Measurements from ENCODE around the gene ZC3H12A.
A peak's percentile ranks its signal among the peaks of the same experiment; 100 is the strongest.

ZC3H12A gene

GRCh38 chr1:37474046-37474696 lies at the start of gene ZC3H12A:
Gene ZC3H12A (plus strand): TSS chr1:37474580. CDS start chr1:37475497, 917 bp downstream.
- DNase-seq = peak; percentile 76 to 91 (median 88)

DNA sequence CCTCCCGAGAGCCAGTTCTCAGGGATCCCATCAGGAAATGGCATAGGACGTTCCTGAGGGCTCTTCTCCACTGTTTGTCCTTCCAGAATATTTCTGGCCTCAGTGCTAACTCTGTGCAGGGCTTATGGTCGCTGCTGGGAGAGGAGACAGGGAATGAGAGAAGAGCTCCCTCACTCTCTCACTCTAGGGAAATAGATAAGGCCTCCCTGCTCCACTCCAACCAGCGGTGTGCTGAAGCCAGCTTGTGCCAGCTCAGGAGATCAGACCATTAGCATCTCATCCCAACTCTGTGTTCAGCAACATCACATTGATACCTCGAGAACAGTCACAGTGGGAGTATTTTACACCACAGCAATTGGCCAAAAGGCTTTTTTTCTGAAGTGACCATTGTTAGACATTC lies 49.2 kb upstream of the ZC3H12A start:
- no peak for DNase-seq

DNA sequence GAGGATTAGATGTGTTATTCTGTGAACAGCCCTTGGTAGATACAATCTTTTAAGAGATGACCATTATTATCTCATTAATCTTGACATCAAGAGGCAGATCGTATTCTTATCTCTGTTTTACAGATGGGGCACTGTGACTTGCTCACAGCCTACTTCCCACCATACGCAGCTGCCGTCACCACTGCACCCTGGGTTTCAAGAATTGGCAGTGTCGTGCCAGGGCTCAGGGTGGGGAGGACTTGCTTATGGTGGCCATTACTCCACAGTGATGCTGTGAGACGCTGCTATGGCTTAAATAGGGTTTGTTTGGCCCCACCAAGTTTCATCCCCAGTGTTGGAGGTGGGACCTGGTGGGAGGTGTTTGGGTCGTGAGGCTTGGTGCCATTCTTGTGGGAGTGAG lies 45.4 kb upstream of the ZC3H12A start:
- DNase-seq = no peak

- no peak for DNase-seq
Measured at GRCh38 chr1:37430103-37430985, 44.0 kb upstream of the ZC3H12A start.

DNA sequence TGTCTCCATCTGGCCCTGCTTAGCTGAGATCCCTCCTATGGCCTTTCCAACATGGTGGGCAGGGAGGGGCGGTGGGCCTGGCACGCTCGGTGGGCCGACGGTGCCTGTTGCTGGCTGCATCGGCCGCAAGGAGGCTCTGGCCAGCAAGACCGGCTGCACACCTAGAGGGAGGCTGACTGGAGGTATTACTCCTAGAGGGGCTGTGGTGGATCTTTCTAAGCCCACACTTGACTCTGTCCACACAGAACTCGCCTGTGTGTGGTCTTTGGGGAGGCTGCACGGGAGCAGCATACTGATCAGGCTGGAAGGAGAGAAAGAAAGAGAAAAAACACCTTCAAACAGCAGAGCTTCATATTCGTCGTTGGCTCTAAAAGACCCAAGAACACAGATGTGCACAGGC lies 41.7 kb upstream of the ZC3H12A start:
- DNase-seq = no peak

DNA sequence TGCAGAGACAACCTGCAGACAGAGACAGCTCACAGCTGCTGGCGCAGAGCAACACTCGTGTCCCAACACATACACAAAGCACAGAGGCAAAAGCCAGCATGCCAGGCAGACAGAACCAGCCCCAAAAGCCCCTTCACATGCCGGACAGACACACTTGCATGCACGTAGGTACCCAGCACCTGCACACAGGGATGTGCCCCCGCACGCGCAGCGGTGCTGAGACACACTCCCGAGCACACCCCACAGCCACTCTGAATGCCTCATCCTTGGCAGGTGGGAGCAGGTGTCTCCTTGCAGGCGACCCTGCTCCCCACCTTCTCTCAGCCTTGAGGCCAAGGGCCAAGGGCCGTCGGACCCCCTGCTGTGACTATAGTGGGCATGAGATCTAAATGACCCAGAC lies 41.2 kb upstream of the ZC3H12A start:
- DNase-seq = no peak

GRCh38 chr1:37434292-37435225 lies 39.8 kb upstream of the ZC3H12A start:
- peak in 5 of 6 experiments; percentile 37 to 62 (median 45) for DNase-seq

DNA sequence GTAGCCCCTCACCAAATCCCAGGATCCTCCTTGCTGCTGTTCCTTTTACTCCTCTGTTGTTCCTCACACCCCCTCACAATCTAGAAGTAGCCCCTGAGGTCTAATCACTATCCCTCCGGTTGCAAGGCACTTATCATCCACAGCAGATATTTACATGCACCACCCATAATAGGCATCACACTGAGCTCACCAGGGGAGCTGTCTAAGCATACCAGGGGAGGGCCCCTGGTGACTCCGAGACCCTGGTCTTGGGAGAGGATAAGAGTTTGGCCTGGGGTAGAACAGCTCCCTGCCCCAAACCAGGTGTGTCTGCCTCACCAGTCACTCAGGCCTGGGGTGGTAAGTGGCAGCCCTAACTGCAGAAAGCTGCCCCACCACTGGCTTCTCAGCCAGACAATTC lies 37.3 kb upstream of the ZC3H12A start:
- DNase-seq = no peak

DNA sequence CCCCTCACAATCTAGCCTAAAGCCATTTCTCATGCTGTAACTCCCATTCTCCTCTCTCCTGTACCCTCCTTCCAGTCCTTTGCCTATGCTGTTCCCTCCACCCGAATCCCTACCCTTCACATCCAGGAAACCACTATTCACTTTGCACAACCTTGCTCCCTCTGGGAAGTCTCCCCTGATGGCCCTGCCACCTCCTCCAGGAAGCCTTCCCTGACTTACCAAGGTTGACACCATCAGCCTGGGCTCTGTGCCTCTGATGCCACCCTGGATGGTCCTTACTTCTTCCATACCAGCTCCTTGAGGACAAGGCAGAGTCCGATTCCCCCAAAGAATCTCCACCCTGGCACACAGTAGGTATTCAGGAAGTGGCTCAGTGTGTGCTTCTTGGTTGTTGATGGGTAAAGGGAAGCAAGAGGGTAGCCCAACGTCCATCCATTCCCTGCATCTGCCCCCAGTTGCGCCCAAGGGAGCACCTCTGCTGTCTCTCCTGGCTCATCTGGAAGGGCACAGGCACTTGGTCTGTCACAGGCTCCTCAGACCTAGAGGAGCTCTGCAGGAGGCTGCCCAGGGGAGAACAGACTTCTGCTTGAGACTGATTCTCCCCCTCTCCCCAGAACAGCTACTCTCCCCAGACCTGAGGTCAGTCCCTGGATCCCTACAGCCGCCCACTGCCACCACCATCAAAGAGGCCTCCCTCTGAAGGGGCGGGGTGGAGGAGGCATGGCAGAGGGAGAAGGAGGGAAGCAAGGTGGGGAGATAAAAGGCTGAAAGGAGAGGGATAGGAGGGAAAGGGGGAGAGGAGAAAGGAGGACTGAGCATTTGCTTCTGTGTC lies 36.1 kb upstream of the ZC3H12A start:
- DNase-seq = no peak

DNA sequence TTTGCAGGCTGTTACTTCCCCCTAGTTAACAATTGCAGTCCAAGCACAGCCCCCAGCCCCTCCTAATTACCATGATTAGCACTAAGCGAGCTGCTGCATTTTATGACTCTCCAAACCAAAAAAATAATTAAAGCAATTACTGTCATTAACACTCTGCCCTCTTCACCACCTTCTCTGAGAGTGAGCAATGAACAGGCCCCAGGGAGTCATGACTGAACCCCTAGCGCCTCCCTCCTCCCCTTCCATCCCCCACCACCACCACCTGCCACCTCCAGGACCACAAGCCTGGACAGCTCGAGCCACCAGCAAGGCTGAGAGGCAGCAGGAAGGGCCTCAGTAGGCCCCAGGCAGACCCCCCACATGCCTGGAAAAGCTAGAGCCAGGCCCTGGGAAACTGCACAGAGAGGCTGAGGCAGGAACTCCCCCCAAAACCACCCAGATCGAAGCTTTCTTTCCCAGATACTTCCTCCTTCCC lies 35.5 kb upstream of the ZC3H12A start:
- DNase-seq = no peak

- no peak for DNase-seq
Measured at GRCh38 chr1:37439349-37439995, 34.9 kb upstream of the ZC3H12A start.

DNA sequence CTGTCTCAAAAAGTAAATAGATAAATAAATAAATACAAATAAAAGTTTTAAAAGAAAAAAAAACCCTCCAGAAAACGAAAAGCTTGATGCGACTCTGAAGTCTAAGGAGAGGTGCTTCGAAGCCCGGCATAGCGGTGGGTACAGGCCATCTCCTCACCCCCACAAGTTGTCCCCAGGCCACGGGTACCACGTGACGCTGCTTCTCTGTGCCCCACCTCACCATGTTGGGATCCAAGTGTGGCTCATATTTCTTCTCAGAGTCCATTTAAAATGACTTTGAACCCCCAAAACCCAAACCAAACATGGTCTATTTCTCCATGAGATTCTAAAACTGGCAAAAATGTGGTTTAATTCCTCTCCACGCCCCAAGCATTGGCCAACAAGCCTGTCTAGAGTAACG lies 32.9 kb upstream of the ZC3H12A start:
- DNase-seq = no peak

- no peak for DNase-seq
Measured at GRCh38 chr1:37442139-37442538, 32.2 kb upstream of the ZC3H12A start.

- no peak for DNase-seq
Measured at GRCh38 chr1:37442644-37443043, 31.7 kb upstream of the ZC3H12A start.

GRCh38 chr1:37446874-37447273 lies 27.5 kb upstream of the ZC3H12A start:
- no peak for DNase-seq

- DNase-seq = no peak
Measured at GRCh38 chr1:37448185-37448584, 26.2 kb upstream of the ZC3H12A start.

DNA sequence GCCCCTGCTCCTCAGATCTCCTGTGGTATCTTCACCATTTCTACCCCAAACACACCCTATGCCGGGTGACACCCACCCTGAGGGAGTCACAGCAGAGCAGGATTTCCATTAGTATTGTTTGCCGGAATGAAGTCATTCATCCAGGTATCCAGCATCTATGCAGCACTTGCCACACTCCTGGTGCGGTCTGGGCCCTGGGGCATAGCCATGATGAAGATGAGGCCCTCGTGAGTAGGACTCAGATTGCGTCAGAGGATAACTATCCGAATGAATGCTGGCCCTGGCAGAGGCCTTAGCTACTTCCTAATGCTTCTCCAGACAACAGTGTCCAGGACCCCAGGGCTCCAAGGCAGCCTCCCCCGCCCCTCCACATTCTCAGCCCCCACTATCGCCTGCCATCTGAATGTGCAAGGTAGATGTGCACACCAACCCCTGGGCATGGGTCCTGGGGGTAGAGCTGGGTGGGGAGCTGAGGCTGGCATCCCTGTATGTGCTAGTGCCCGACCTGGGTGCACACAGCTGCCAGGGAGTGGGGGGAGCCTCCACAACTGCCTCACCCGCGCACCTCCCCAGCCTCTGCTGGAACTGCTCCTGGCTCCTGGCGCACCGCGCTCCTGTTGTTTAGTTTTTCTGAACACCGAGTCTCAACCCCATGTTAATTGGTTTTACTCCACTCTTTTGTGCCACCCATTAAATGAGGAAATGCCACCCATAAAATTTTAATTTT lies 25.5 kb upstream of the ZC3H12A start:
- DNase-seq = no peak

DNA sequence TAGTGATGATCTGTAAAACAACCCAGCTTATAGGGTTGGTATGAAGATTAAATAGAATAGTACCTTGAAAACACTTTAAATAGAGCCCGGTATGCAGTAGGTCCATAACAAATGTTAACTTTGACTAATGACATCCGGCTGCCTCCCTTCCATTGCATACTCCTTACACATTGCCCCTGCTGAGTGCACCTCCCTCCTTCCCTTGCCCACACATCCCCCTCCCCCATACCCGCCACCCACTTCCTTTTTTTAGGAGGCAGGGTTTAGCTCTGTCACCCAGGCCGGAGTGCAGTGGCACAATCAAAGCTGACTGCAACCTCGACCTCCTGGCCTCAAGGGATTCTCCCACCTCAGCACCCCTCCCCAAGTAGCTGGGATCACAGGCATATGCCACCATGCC lies 24.4 kb upstream of the ZC3H12A start:
- peak in 3 of 6 experiments; percentile 22 to 53 (median 37) for DNase-seq

- DNase-seq = no peak
Measured at GRCh38 chr1:37452416-37452815, 22.0 kb upstream of the ZC3H12A start.

GRCh38 chr1:37453647-37454046 lies 20.7 kb upstream of the ZC3H12A start:
- no peak for DNase-seq

GRCh38 chr1:37455516-37455915 lies 18.9 kb upstream of the ZC3H12A start:
- no peak for DNase-seq
